Muscle of arm (tissue), 12 donors: ENCODE data around the gene NOTCH4. TPM values are rescaled to one million over a fixed set of nuclear protein-coding genes. Genes with fewer than 3 reads are reported as not detected.
A peak's percentile ranks its signal among the peaks of the same experiment; 100 is the strongest.
"Not testable (repeated sequence)": the region's sequence is repeated elsewhere in the genome, so short reads cannot be mapped to it uniquely, and the experiment has no call there.

Experiments used
- DNase-seq: peaks from one replicate; pipeline ENCODE4 v3.0.0-alpha.2; 2013
- polyA plus RNA-seq, 12 donors: library from polyadenylated mRNA; unstranded; fragments of 120-200 nt; gene quantifications; one replicate each; pipeline ENCODE4 v1.2.1, GENCODE V29; 2013; ENCODE audit not compliant: insufficient read length in 12 of 12

Gene NOTCH4
- polyA plus RNA-seq, 12 donors: 14.7 to 35.8 (median 20.4) TPM; not detected in 1

GRCh38 chr6:32218167-32218566 lies 5.7 kb downstream of the NOTCH4 start:
- no peak for DNase-seq

GRCh38 chr6:32216998-32217397 lies 6.9 kb downstream of the NOTCH4 start:
- DNase-seq: no peak

GRCh38 chr6:32216285-32216684 lies 7.6 kb downstream of the NOTCH4 start:
- no peak for DNase-seq

DNA sequence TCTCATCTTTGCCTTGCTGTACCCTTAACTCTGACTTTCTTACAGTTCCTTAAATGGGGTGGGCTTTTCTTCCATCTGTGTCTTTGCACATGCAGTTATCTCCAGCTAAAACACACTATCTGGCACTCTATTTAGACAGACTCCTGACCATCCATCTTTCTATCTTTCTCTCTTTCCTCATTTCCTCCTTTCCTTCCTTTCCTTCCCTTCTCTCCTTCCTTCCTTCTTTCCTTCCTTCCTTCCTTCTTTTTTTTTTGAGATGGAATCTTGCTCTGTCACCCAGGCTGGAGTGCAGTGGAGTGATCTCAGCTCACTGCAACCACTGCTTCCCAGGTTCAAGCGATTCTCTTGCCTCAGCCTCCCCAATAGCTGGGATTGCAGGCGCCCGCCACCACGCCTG lies 8.2 kb downstream of the NOTCH4 start:
- no peak for DNase-seq

DNA sequence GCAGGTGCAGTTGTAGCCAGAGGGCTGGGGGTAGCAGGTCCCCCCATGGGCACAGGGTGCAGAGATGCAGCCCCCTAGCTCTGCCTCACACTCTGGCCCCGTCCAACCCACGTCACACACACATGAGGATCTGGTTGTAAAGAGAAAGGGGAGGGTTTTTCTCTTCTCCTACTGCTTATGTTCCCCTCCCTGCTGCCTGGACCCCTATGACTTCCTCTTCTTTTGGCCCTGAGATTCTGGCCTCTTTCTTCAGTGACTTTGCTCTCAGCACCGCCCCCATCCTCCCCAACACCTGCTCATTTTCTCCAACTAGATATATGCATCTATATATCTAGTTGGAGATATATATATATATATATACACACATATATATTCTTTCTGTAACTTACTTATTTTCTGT lies 9.7 kb downstream of the NOTCH4 start:
- DNase-seq: no peak

DNA sequence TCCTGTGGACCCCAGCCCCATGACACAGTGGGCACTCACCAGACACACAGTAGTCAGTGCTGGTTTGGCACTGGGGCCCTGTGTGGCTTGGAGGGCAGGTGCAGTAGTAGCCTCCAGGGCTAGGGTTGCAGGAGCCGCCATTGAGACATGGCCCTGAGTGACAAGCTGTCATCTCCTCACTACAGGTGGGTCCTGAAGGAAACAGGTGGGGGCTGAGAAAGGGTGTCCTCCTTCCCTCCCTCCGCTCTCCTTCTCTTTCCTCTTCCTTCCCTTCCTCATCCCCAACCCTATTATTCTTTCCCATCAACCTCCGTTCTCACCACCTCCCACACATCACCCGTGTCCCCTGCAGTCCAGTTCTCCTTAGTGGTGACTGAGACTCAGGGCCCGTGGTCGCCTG lies 10.2 kb downstream of the NOTCH4 start:
- DNase-seq: no peak

- DNase-seq: no peak
These were observed 11.6 kb downstream of the NOTCH4 start for GRCh38 chr6:32212076-32212760.

- DNase-seq: not testable (repeated sequence)
These were observed 12.4 kb downstream of the NOTCH4 start for GRCh38 chr6:32211432-32211831.

GRCh38 chr6:32210191-32210601 lies 13.7 kb downstream of the NOTCH4 start:
- DNase-seq: no peak

DNA sequence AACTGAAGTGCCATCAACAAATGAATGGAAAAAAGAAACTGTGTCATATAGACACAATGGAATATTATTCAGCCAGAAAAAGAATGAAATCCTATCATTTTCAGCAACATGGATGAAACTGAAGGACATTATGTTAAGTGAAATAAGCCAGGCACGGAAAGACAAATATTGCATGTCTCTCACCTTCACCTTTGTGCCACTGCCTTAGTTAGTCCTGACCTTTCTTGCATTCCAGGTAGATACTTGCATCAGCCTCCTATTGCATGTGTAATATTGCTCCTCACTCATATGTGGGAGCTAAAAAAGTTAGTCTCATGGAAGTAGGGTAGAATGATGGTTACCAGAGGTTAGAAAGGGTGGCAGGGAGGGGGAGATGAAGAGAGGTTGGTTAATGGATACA lies 14.9 kb downstream of the NOTCH4 start:
- DNase-seq: no peak

- no peak for DNase-seq
These were observed 19.6 kb downstream of the NOTCH4 start for GRCh38 chr6:32204268-32204715.

- DNase-seq: no peak
These were observed 20.2 kb downstream of the NOTCH4 start for GRCh38 chr6:32203426-32204267.

- DNase-seq: no peak
These were observed 21.7 kb downstream of the NOTCH4 start for GRCh38 chr6:32202186-32202585.

- no peak for DNase-seq
These were observed 23.0 kb downstream of the NOTCH4 start for GRCh38 chr6:32200711-32201475.

GRCh38 chr6:32198866-32199265 lies 25.0 kb downstream of the NOTCH4 start:
- DNase-seq: no peak

- no peak for DNase-seq
These were observed 25.5 kb downstream of the NOTCH4 start for GRCh38 chr6:32198345-32198696.

- no peak for DNase-seq
These were observed 26.9 kb downstream of the NOTCH4 start for GRCh38 chr6:32196682-32197616.

DNA sequence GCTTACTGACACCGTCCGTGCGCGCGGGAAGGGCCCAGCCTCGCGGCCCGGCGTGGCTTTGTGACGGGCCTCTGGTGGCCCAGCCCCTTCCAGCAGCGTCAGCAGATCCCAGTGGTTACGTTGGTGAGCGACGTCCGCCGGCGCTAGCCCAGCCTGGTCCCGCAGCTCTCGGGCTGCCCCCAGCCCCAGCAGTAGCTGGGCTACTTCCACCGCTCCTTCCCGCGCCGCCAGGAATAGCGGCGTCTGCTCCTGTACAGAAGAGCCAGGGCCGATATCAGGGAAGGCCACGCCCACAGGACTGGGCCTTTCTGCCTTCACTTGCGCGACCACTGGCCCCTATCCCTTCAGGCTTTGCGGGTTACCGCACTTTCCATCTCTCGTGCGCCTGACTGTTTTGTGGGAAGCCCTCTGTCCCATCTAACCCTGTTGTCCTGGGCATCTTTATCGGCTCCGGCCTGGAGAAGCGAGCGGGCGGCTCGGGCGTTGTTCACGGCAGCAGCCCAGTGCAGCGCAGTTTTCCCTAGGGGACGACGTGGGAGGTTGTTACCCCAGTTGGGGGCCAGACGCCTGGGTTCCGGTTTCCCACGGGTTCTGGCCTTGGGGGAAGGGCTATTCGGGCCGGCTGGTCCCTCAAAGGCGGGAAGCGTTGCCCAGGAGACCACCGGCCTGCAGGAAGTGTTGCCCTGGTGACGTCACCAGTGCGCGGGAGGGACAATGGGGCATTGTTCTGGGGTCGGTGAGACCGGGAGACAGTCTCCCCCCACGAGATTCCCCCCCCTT lies 27.8 kb downstream of the NOTCH4 start:
- DNase-seq: peak; percentile 90

DNA sequence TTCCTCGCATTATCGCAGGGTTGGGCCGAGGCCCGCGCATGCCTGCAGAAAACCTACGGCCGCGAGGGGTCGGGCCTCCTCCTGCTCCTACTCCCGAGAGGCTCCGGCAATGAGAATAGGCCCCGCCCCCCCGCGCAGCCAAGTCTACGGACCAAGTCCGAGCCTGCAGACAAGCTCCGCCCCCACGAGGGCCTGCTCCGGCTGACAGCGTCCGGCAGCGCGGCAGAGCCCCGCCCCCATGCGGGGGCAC lies 28.3 kb downstream of the NOTCH4 start:
- DNase-seq: peak; percentile 100

- no peak for DNase-seq
These were observed 28.8 kb downstream of the NOTCH4 start for GRCh38 chr6:32194825-32195651.
